Stimulated activated effector memory CD8-positive, alpha-beta T cell treated with anti-CD3 and anti-CD28 coated beads, Interleukin-12 subunit alpha, Interleukin-12 subunit beta, amount 100 ng/mL, for 72 hours (primary cell): ENCODE measurements around the gene VTI1A.
"Not testable (repeated sequence)": the region's sequence is repeated elsewhere in the genome, so short reads cannot be mapped to it uniquely, and the experiment has no call there.

ENCODE experiments used
- ATAC-seq: fragments of 150-1000 bp; cut with Tn5 transposase; 2 replicates; pipeline ENCODE4 v1.10.0; 2021
- DNase-seq, 2 donors: peaks; one replicate each; pipeline ENCODE4 v3.0.0; 2021 to 2022; ENCODE audit warnings: low spot score in 2 of 2
- H3K27ac Mint-ChIP-seq: one replicate; pipeline ENCODE4 v1.8.0; 2022; ENCODE audit warnings: mild to moderate bottlenecking, mixed read lengths
- H3K36me3 Mint-ChIP-seq: one replicate; pipeline ENCODE4 v1.8.0; 2022; ENCODE audit warnings: mild to moderate bottlenecking, mixed read lengths
- H3K4me1 Mint-ChIP-seq: one replicate; pipeline ENCODE4 v1.8.0; 2022; ENCODE audit warnings: mixed read lengths
- H3K4me3 Mint-ChIP-seq: one replicate; pipeline ENCODE4 v1.8.0; 2022; ENCODE audit warnings: mild to moderate bottlenecking, mixed read lengths
- H3K9me3 Mint-ChIP-seq: one replicate; pipeline ENCODE4 v1.8.0; 2022; ENCODE audit warnings: mixed read lengths

The VTI1A gene

DNA sequence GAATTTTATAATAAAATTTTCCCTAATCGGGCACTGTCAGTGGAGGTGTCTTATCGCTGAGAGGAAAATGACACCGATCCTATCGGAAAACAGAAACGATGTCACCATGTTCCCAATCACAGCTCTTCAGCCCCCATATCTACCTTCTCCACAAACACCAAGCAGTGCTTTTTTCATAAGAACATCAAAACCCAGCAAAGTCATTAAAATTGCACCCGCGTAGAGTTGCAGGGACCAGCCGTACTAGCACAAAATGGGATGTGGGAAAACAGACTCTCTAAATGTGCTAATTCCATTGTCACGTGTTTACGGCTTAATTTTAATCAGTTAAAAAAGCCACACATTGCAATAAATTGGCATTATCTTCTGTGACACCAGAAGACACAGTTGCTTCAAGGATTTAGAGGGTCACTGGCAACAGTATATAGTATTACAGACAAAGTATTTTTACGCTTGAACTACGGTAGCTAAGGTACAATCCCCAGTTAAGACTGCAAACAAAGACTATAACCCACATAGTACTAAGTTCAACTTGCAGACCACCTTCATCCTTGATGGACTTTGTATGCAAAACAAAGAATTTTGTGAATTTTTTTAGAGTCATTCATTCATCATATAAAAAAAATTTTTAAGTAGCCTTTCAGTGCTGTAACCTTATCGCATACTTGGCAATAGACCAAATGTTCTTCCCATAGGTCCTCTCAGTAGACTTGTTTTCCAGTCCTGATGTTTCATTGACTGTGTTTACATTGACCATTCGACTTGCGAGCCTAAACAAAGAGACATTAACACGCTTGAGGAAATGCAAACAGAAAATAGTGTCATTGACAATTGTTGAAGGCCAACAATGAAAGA is 116.0 kb downstream of the VTI1A start:
- Mint-ChIP-seq H3K4me1 (no peaks in the 10 kb centered on the region), H3K27ac (no peak overlapping the region), H3K9me3 (no peaks in the 10 kb centered on the region), H3K36me3 (no peaks in the 10 kb centered on the region), H3K4me3 (no peak overlapping the region)
- DNase-seq (no peak), ATAC-seq (no peak)

DNA sequence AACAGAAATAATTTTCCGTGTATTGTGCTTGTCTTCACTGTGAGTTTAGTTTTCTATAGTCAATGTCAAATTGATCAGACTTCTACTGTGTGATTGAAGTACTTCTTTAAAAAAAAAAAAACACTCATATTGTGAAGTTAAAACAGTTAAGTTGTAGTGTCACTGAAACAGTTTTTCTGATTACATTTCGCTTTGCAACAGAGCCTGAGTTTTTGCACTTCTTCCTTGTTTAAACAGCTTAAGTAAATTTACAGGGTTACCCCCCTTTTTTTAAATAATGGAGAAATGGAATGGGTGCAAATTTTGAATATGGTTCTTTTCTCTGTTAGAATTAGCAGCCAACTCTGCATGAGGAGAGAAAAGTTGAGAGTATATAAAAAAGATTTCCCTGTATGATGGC is 117.3 kb downstream of the VTI1A start:
- DNase-seq (no peak), ATAC-seq (no peak)
- no peak overlapping the region for H3K27ac Mint-ChIP-seq
- no peaks in the 10 kb centered on the region for H3K4me1 Mint-ChIP-seq
- H3K36me3 Mint-ChIP-seq = no peaks in the 10 kb centered on the region
- no peak overlapping the region for H3K4me3 Mint-ChIP-seq
- no peaks in the 10 kb centered on the region for H3K9me3 Mint-ChIP-seq

DNA sequence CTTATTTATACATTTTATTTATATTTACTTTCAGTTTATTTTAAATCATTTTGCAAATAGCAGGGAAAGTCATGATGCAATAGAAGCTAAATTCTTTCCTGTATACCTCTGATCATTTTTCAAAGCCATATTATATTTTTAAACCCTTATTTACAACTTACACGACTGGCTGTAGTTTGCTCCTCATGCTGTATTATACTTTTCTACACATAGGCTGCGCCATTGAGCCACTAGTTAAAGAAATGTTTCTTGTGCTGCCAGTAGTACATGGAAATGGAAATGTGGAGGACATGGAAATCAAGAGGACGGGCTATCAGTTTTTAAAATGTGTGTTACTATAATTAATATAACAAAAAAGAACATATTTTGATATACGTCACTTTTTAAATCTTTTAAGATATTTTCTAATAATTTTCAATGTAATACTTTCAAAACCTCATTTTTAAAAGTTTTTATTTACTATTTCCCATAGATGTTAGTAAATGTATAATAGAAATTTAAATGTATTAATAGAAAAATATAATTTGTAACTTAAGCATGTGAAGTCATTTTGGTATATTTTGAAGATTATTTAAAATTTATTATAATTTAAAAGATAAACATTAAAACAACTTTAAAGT is 118.5 kb downstream of the VTI1A start:
- H3K36me3 Mint-ChIP-seq = no peaks in the 10 kb centered on the region

DNA sequence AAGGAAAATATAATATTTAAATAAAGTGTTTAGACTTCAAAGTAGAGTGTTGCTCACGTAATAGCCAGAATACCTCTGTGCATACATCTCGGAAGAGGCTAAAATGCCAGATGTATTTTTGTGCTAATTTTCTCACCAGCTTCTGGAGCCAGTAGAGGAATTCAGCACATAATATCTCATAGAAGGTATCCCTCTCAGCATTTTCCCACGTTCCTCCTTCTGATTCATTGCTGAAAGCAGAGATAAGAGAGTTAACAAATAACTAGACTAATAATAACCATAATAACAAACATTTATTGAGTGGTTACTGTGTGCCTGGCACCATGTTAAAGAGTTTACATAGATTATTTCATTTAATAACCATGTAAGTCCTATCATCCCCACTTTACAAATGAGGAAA is 123.6 kb downstream of the VTI1A start:
- no peak for ATAC-seq
- no peak overlapping the region for H3K4me3 Mint-ChIP-seq
- no peak overlapping the region for H3K27ac Mint-ChIP-seq

More for the DNA sequence above, 118.5 kb downstream of the VTI1A start:
- ATAC-seq (no peak), DNase-seq (no peak)
- Mint-ChIP-seq H3K4me3 (no peak overlapping the region), H3K27ac (no peak overlapping the region), H3K9me3 (no peaks in the 10 kb centered on the region), H3K4me1 (no peaks in the 10 kb centered on the region)

DNA sequence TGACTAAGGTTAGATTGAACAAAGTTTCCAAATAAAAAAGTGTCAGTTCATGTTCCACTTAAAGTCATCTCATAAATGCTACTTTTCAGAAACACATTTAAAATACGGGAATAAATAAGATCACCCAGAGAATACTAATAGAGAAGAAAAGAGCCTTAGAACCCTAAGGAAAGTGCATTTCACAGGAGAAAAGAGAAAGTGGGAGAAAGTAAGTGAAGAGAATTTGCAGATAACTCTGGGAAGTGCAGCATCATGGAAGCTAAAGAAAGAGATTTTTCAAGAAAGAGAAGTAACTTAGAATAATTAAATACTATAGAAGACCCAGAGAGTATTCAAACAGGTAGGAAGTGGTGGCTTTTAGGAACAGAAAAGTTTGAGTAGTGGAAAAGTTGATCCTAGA is 132.6 kb downstream of the VTI1A start:
- Mint-ChIP-seq H3K36me3 (no peaks in the 10 kb centered on the region), H3K27ac (no peak overlapping the region), H3K4me3 (no peak overlapping the region), H3K9me3 (no peaks in the 10 kb centered on the region), H3K4me1 (no peaks in the 10 kb centered on the region)
- ATAC-seq (no peak), DNase-seq (no peak)

More for the DNA sequence above, 123.6 kb downstream of the VTI1A start:
- Mint-ChIP-seq H3K9me3 (no peaks in the 10 kb centered on the region), H3K4me1 (no peaks in the 10 kb centered on the region), H3K36me3 (no peaks in the 10 kb centered on the region)
- no peak for DNase-seq

DNA sequence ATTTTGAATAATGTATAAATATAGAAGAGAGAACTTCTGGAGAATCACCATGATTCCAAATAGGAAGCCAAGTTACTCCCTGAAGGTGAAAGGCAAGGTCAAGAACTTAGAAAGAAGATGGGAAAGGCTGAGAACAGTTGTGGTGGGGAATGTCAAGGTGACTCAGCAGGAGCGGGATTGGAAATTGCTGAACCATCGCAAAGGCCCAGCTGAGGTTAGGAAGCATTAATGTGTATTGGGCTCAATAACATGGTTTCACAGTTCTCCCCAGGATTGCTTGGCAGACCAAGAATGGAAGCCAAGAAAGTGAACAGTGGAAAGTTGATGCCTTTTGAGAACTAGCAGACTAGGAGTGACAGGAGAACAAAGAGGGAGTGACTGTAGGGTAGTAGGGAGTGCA is 133.3 kb downstream of the VTI1A start:
- no peak for ATAC-seq
- H3K36me3 Mint-ChIP-seq = no peaks in the 10 kb centered on the region
- no peaks in the 10 kb centered on the region for H3K4me1 Mint-ChIP-seq
- no peak overlapping the region for H3K27ac Mint-ChIP-seq
- no peaks in the 10 kb centered on the region for H3K9me3 Mint-ChIP-seq
- no peak overlapping the region for H3K4me3 Mint-ChIP-seq
- no peak for DNase-seq

DNA sequence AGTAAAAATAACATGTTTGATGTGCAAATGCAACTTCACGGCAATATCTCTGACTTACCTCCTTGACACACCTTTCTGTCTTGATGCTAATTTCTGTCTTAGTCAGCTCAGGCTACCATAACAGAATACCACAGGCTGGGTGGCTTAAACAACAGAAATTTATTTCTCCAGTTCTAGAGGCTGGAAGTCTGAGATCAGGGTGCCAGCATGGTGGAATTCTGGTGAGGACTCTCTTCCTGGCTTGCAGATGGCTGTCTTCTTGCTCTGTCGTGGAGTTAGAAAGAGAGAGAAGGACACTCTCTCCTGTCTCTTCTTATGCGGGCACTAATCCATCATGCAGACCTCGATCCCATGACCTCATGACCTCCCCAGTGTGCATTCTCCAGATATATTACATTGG is 134.9 kb downstream of the VTI1A start:
- no peak overlapping the region for H3K27ac Mint-ChIP-seq
- no peaks in the 10 kb centered on the region for H3K36me3 Mint-ChIP-seq
- no peak for ATAC-seq
- DNase-seq = no peak
- H3K4me1 Mint-ChIP-seq = no peaks in the 10 kb centered on the region
- no peaks in the 10 kb centered on the region for H3K9me3 Mint-ChIP-seq
- no peak overlapping the region for H3K4me3 Mint-ChIP-seq

DNA sequence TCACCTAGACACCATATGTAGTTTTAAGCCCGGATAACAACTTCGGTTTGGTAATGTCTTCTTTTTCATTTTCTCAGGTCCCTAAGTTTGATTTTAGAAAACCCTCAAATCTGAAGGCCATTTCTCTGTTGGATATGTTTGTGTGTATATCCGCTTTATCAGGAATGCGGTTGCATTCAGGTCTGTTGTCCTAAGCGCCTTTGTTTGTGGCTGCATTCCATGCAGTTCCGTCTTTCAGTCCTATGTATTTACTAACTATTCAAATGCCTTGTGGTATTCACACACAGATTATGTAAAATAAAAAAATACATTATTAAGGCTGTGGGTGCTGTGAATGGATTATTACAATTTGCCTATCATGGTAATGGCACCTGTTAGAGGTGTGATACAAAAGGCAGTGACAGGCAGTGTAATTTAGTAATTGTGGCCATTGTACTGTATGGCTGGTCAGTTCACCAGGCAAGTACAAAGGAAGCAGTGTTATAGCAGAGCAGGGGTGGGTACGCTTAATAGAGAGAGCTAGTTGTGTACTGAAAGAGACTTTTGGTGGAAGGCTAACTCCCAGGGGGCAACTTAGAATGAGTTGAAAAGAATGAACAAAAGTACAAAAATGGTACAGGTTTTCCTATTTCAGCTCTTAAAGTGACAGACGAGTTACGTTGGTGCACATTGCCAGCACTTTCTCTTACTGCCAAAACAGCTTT is 136.4 kb downstream of the VTI1A start:
- Mint-ChIP-seq H3K4me3 (no peak overlapping the region), H3K9me3 (no peaks in the 10 kb centered on the region), H3K36me3 (no peaks in the 10 kb centered on the region), H3K4me1 (no peaks in the 10 kb centered on the region), H3K27ac (no peak overlapping the region)
- no peak for ATAC-seq
- no peak for DNase-seq

DNA sequence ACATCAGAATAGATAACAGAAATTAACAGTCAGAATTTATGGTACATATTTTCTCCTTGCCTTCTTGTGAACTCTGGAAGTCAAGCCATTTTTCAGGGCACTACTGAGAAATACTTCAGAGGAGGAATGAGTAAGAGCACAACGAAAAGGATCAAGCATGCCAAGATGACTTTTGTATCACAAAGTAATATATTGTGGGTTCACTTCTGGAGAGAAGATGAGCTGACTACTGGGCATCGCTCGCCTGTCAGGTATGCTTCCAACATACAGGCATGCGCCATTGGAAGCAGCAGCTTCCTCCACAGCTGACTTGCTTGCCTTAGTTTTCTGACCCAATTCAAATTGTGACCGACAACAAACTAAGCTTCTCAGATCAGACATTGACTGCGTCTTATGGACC is 137.3 kb downstream of the VTI1A start:
- Mint-ChIP-seq H3K27ac (no peak overlapping the region), H3K36me3 (no peaks in the 10 kb centered on the region), H3K4me1 (no peaks in the 10 kb centered on the region), H3K4me3 (no peak overlapping the region), H3K9me3 (no peaks in the 10 kb centered on the region)
- ATAC-seq (no peak), DNase-seq (no peak)

DNA sequence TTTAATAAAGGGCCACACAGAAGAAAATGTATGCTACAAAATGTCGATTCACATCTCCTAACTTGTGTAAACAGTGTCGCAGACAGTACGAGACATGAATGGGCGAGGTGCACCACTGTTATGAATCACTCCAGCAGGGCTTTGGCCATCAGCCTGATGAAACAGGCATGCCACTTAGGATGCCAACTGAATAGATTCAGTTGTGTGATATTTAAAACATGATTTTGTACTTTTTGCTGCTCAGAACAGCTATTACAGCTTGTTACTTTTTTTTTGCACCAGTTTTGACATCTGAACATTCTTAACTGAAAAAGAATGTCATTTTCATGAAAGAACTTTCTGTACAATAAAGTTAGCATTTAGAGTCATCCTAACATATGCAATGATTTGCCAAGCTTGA is 138.1 kb downstream of the VTI1A start:
- no peak for ATAC-seq
- Mint-ChIP-seq H3K36me3 (no peaks in the 10 kb centered on the region), H3K4me3 (no peak overlapping the region), H3K4me1 (no peaks in the 10 kb centered on the region), H3K9me3 (no peaks in the 10 kb centered on the region), H3K27ac (no peak overlapping the region)
- DNase-seq = no peak

DNA sequence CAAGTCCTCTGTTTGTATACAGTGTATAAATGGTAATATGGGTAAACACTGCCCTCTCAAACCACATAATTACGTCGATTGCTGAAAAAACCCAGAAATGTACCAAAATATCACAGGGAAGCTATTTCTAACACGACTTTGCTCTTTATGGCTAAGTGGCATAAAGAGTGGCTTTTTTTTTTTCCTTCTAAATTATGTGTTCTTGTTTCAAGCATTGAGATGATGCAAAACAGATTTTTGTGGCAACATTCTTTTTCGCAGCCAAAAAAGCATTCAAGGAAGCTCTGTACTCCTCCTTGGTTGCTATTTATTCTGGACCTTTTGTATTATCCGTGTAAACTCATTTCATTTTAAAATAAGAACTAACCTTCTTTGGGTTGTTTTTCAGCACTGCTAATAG is 138.9 kb downstream of the VTI1A start:
- Mint-ChIP-seq H3K27ac (no peak overlapping the region), H3K4me1 (no peaks in the 10 kb centered on the region), H3K4me3 (no peak overlapping the region), H3K9me3 (no peaks in the 10 kb centered on the region), H3K36me3 (no peaks in the 10 kb centered on the region)
- DNase-seq (no peak), ATAC-seq (no peak)

DNA sequence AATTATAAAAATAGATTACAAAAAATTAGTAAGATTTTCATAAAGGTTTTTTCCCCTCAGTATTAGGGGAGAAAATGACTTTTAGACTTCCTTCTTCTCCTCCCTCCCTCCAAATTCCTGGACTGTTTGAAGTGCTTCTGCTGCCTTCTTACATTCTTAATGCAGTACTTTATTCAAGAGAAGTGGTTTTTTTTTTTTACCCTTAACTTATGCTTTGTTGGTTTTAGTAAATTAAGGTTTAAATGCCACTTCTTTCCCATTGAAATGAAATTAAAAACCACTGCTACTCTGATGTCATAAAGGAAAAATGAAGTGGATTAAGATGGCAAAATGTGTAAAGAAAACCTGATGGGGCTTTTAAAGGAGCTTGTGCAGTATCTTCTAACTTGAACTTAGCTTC is 140.7 kb downstream of the VTI1A start:
- ATAC-seq (no peak), DNase-seq (no peak)
- no peak overlapping the region for H3K4me3 Mint-ChIP-seq
- no peaks in the 10 kb centered on the region for H3K36me3 Mint-ChIP-seq
- no peaks in the 10 kb centered on the region for H3K4me1 Mint-ChIP-seq
- H3K27ac Mint-ChIP-seq = no peak overlapping the region
- no peaks in the 10 kb centered on the region for H3K9me3 Mint-ChIP-seq

DNA sequence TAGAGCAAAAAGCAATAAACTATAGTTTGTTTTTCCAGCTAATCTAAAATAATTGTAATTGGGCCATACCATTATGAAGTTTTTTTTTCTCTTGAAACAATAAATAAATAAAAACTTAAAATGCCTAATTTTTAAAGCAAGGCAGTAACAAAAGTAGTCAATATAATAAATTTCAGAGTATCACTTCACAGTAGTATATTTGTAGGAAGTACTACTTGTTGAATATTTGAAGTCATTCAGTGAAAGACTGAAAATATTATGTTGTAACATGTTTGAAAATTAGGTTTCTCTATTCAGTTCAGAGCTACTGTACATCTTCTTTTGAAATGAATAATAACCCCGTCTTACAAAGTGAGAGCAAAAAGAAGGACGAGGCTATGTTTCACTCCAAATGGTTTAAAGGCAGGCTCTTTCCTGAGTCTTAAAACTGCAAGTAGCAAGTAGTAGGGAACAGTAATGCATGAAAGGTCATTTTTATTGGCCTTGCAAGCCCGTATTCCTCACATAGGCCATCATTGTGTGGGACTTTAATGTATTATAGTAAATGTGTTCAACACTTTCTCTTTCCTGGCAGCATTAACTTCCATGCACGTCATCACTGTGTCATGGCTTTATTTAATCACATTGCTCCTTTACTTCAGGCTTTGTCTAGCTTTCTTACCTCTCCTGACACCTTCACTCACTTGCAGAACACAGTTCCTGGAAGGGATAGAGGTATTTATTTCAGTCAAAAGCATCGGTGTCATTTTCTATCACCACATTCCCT is 141.4 kb downstream of the VTI1A start:
- no peak for ATAC-seq
- Mint-ChIP-seq H3K4me3 (no peak overlapping the region), H3K9me3 (no peaks in the 10 kb centered on the region), H3K36me3 (no peaks in the 10 kb centered on the region), H3K4me1 (no peaks in the 10 kb centered on the region), H3K27ac (no peak overlapping the region)
- DNase-seq = no peak

DNA sequence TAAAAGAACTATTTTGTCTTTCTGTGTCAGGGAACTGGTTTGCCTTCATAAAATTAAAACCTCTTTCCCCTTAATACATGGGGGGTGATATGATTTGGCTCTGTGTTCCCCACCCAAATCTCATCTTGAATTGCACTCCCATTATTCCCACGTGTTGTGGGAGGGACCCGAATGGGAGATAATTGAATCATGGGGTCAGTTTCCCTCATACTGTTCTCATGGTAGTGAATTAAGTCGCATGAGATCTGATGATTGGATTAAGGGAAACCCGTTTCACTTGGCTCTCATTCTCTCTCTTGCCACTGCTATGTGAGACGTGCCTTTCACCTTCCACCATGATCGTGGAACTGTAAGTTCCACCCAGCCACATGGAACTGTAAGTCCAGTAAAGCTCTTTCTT is 142.1 kb downstream of the VTI1A start:
- DNase-seq = no peak
- Mint-ChIP-seq H3K27ac (no peak overlapping the region), H3K4me3 (no peak overlapping the region), H3K36me3 (no peaks in the 10 kb centered on the region), H3K4me1 (no peaks in the 10 kb centered on the region), H3K9me3 (no peaks in the 10 kb centered on the region)
- ATAC-seq = no peak

DNA sequence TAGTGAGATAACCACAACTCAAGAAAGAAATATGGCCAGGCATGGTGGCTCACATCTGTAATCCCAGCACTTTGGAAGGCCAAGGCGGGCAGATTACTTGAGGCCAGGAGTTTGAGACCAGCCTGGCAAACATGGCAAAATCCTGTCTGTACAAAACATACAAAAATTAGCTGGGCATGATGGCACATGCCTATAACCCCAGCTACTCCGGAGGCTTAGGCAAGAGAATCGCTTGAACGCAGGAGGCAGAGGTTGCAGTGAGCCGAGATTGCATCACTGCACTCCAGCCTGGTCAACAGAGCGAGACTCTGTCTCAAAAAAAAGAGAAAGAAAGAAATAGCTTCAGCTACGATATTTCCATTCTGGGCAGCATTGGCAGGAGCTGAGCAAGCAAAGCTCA is 143.8 kb downstream of the VTI1A start:
- DNase-seq, H3K9me3 Mint-ChIP-seq, H3K4me1 Mint-ChIP-seq, H3K4me3 Mint-ChIP-seq, H3K27ac Mint-ChIP-seq, H3K36me3 Mint-ChIP-seq, ATAC-seq: not testable (repeated sequence)
